Peyer's patch (tissue), 4 donors: Measurements from ENCODE around the gene TNFRSF13B. TPM values are rescaled to one million over a fixed set of nuclear protein-coding genes. Genes with fewer than 3 reads are reported as not detected.

Source experiments
- DNase-seq, 3 donors: peaks; one replicate each; pipeline ENCODE4 v3.0.0-alpha.2; 2017 to 2019
- H3K27ac ChIP-seq, 4 donors: fragments of 200-600 bp; sonication (generic); one replicate each; pipeline ENCODE4 v1.5.1; 2016 to 2019
- H3K27me3 ChIP-seq, 2 donors: fragments of 200-600 bp; sonication (generic); one replicate each; pipeline ENCODE4 v1.5.1; 2019
- H3K36me3 ChIP-seq, 3 donors: fragments of 200-600 bp; sonication (generic); one replicate each; pipeline ENCODE4 v1.5.1; 2016 to 2019
- H3K4me1 ChIP-seq, 4 donors: fragments of 200-600 bp; sonication (generic); one replicate each; pipeline ENCODE4 v1.5.1; 2016 to 2019
- H3K4me3 ChIP-seq, 4 donors: fragments of 200-600 bp; sonication (generic); 1 replicate in 3 of 4; 2 replicates in 1 of 4; pipeline ENCODE4 v1.5.1; 2016 to 2019; ENCODE audit warnings: mild to moderate bottlenecking in 1 of 4
- H3K9me3 ChIP-seq, 4 donors: fragments of 200-600 bp; sonication (generic); one replicate each; pipeline ENCODE4 v1.5.1; 2016 to 2019; ENCODE audit warnings: mild to moderate bottlenecking in 1 of 4
- CTCF ChIP-seq, 6 experiments: fragments of 450-650 bp in 4 of 6; fragments of 200-600 bp in 2 of 6; sonication (generic) in 1 of 6; IDR thresholded peaks; one replicate each; pipeline ENCODE4 v1.5.1; 2017 to 2019; ENCODE audit warnings: antibody characterized with exemption in 6 of 6, mild to moderate bottlenecking in 3 of 6, moderate library complexity in 1 of 6
- POLR2A ChIP-seq, 2 donors: fragments of 450-650 bp; IDR thresholded peaks; one replicate each; pipeline ENCODE4 v1.5.1; 2017; ENCODE audit warnings: antibody characterized with exemption in 2 of 2, mild to moderate bottlenecking in 2 of 2, moderate library complexity in 2 of 2
- total RNA-seq, 4 donors: library from RNA; depleted of rRNA; stranded (reverse); fragments of >200 nt; gene quantifications; one replicate each; pipeline ENCODE4 v1.1.0, GENCODE V29; 2016

Gene TNFRSF13B
- total RNA-seq, 4 donors from 2014 or later: 3.2 to 86.6 TPM; not detected in 2

- Histone ChIP-seq H3K4me1 (no peaks in the 10 kb centered on the region), H3K36me3 (no peaks in the 10 kb centered on the region), H3K27ac (no peak overlapping the region), H3K9me3 (no peaks in the 10 kb centered on the region), H3K27me3 (no peaks in the 10 kb centered on the region), H3K4me3 (no peak overlapping the region)
- peak in 2 of 3 donors; percentile 29 to 40 for DNase-seq
- TF ChIP-seq POLR2A (IDR thresholded peaks at IDR 0.05): no peak
- no peak for TF ChIP-seq CTCF (IDR thresholded peaks at IDR 0.05)
Measured at GRCh38 chr17:16926571-16927451, 45.1 kb downstream of the TNFRSF13B start.

GRCh38 chr17:16926061-16926511 lies 45.8 kb downstream of the TNFRSF13B start:
- H3K27me3 ChIP-seq: no peaks in the 10 kb centered on the region
- no peaks in the 10 kb centered on the region for H3K4me1 ChIP-seq
- no peaks in the 10 kb centered on the region for H3K9me3 ChIP-seq
- no peak for TF ChIP-seq POLR2A (IDR thresholded peaks at IDR 0.05)
- TF ChIP-seq CTCF (IDR thresholded peaks at IDR 0.05): no peak
- DNase-seq: peak in 2 of 3 donors; percentile 23 to 26
- no peaks in the 10 kb centered on the region for H3K36me3 ChIP-seq
- H3K27ac ChIP-seq: no peak overlapping the region
- H3K4me3 ChIP-seq: no peak overlapping the region

- Histone ChIP-seq H3K4me3 (no peak overlapping the region), H3K9me3 (no peaks in the 10 kb centered on the region), H3K27me3 (no peaks in the 10 kb centered on the region), H3K27ac (no peak overlapping the region), H3K36me3 (no peaks in the 10 kb centered on the region), H3K4me1 (no peaks in the 10 kb centered on the region)
- DNase-seq: peak in 2 of 3 donors; percentile 34 to 41
- no peak for TF ChIP-seq CTCF (IDR thresholded peaks at IDR 0.05)
- TF ChIP-seq POLR2A (IDR thresholded peaks at IDR 0.05): no peak
Measured at GRCh38 chr17:16925461-16926060, 46.4 kb downstream of the TNFRSF13B start.

GRCh38 chr17:16924696-16925440 lies 47.0 kb downstream of the TNFRSF13B start:
- Histone ChIP-seq H3K4me3 (no peak overlapping the region), H3K9me3 (no peaks in the 10 kb centered on the region), H3K27me3 (no peaks in the 10 kb centered on the region), H3K4me1 (no peaks in the 10 kb centered on the region), H3K36me3 (no peaks in the 10 kb centered on the region), H3K27ac (no peak overlapping the region)
- TF ChIP-seq CTCF (IDR thresholded peaks at IDR 0.05) (no peak), POLR2A (IDR thresholded peaks at IDR 0.05) (no peak)
- DNase-seq: peak in 1 of 3 donors; percentile 32

- no peak for TF ChIP-seq CTCF (IDR thresholded peaks at IDR 0.05)
- no peak for TF ChIP-seq POLR2A (IDR thresholded peaks at IDR 0.05)
- H3K4me3 ChIP-seq: no peak overlapping the region
- no peaks in the 10 kb centered on the region for H3K9me3 ChIP-seq
- no peaks in the 10 kb centered on the region for H3K27me3 ChIP-seq
- no peaks in the 10 kb centered on the region for H3K36me3 ChIP-seq
- no peaks in the 10 kb centered on the region for H3K4me1 ChIP-seq
- H3K27ac ChIP-seq: no peak overlapping the region
- DNase-seq: peak in 1 of 3 donors; percentile 42
Measured at GRCh38 chr17:16923904-16924695, 47.8 kb downstream of the TNFRSF13B start.
